Activated CD4-positive, alpha-beta T cell treated with anti-CD3 and anti-CD28 coated beads, Interleukin-2, amount 50 U/mL, for 1 hour (primary cell): ENCODE data around the gene ELAPOR2.

ENCODE experiments used
- DNase-seq: peaks from one replicate; pipeline ENCODE4 v3.0.0-alpha.2; 2020

Gene ELAPOR2

DNA sequence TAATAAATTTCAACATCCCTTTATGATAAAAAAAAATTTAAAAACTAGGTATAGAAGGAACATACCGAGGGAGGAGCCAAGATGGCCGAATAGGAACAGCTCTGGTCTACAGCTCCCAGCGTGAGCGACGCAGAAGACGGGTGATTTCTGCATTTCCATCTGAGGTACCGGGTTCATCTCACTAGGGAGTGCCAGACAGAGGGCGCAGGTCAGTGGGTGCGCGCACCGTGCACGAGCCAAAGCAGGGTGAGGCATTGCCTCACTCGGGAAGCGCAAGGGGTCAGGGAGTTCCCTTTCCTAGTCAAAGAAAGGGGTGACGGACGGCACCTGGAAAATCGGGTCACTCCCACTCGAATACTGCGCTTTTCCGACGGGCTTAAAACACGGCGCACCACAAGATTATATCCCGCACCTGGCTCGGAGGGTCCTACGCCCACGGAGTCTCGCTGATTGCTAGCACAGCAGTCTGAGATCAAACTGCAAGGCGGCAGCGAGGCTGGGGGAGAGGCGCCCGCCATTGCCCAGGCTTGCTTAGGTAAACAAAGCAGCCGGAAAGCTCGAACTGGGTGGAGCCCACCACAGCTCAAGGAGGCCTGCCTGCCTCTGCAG is 19.7 kb downstream of the ELAPOR2 start:
- peak; percentile 21 for DNase-seq

DNA sequence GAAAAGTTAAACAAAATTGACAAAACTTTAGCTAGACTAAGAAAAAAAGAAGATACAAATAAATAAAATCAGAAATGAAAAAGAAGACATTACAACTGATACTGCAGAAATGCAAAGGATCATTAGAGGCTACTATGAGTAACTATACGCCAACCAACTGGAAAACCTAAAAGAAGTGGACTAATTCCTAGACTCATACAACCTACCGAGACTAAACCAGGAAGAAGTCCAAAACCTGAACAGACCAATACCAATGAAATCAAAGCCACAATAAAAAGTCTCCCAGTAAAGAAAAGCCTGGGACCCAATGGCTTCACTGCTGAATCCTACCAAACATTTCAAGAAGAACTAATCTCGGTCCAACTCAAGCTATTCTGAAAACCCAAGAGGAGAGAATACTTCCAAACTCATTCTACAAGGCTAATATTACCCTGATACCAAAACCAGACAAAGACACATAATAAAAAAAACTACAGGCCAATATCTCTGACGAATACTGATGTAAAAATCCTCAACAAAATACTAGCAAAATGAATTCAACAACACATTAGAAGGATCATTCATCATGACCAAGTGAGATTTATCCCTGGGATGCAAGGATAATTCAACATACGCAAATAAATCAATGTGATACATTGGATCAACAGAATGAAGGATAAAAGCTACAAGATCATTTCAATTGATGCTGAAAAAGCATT is 20.3 kb downstream of the ELAPOR2 start:
- no peak for DNase-seq

GRCh38 chr7:87036985-87037384 is 22.5 kb downstream of the ELAPOR2 start:
- no peak for DNase-seq

- DNase-seq = no peak
Measured at GRCh38 chr7:87032604-87033339, 26.7 kb downstream of the ELAPOR2 start.

GRCh38 chr7:87029078-87029477 is 30.4 kb downstream of the ELAPOR2 start:
- no peak for DNase-seq

- DNase-seq = no peak
Measured at GRCh38 chr7:87028636-87029035, 30.8 kb downstream of the ELAPOR2 start.

DNA sequence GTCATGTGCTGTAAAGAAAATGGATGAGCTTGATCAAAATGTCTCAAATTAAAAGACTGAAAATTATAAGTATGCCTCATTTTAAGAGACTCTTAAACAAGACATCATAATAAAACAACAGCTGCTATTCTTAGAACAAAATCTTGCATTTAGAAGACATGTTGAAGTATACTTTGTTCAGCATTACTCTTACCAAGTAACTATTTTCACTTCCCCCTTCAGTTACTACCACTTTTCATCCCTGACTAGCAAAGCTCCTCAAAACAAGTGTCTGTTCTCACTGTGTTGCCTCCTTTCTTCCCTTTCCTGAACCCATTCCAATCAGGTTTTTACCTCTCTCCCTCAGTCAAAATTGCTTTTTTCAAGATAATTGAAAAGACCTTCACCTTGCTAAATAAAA is 31.6 kb downstream of the ELAPOR2 start:
- DNase-seq = no peak

- DNase-seq = no peak
Measured at GRCh38 chr7:87021285-87021684, 38.2 kb downstream of the ELAPOR2 start.

DNA sequence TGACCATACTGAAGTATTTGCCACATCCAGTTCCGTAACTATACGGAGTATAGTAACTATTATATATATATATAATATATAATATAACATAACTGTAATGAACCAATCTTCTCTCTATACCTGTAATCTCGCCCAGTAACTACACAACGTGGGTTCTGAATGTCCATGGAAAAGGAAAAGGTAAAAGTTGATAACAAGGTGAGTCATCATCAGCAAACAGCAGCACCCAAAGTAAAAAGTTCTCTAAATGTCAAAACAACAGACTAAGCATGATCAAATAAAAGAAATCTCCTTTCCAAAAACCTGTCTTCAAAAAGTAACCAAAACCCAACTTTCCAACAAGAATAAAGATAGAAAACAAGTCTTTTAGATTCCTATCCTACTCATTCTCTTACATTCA is 42.8 kb downstream of the ELAPOR2 start:
- DNase-seq = no peak

- no peak for DNase-seq
Measured at GRCh38 chr7:87013840-87014190, 45.6 kb downstream of the ELAPOR2 start.

GRCh38 chr7:87013136-87013839 is 46.2 kb downstream of the ELAPOR2 start:
- no peak for DNase-seq
